ENCODE results near the gene GTF2E1.

DNA sequence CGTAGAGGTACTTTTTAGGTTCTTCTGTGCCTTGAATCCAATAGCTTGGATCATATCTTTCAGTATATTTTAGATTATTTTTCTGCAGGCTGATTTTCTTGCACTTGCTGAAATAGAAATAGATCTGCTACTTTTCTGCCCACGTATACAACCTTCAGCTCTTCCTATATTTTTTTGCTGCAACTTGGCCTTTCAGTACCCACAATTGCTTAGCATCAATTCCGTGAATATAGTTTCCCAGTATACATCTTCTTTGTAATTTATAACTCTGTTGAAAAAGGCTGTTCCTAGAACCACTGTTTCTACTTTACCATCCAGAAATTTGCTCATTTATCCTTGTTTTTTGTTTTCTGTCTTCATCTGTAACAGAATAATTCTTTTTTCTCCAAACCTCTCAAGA lies 36.2 kb downstream of the GTF2E1 start:
- TF ChIP-seq CTCF (optimal IDR thresholded peaks at IDR 0.05 in 1 of 3, IDR thresholded peaks at IDR 0.05 in 1 of 3, conservative IDR thresholded peaks at IDR 0.05 in 1 of 3; ENCODE audit: extremely low read depth in 1 of 3, insufficient read depth in 2 of 3, low read length in 3 of 3) = no peak
- TF ChIP-seq EZH2 (IDR thresholded peaks at IDR 0.05; ENCODE audit: low read length) = no peak
